Measurements from ENCODE around the gene PROSER3. TPM values are rescaled to one million over a fixed set of nuclear protein-coding genes. Genes with fewer than 3 reads are reported as not detected.

The PROSER3 gene
- total and polyA plus RNA-seq, 2 experiments from 2014 or later = 21.8 to 28.0 TPM

DNA sequence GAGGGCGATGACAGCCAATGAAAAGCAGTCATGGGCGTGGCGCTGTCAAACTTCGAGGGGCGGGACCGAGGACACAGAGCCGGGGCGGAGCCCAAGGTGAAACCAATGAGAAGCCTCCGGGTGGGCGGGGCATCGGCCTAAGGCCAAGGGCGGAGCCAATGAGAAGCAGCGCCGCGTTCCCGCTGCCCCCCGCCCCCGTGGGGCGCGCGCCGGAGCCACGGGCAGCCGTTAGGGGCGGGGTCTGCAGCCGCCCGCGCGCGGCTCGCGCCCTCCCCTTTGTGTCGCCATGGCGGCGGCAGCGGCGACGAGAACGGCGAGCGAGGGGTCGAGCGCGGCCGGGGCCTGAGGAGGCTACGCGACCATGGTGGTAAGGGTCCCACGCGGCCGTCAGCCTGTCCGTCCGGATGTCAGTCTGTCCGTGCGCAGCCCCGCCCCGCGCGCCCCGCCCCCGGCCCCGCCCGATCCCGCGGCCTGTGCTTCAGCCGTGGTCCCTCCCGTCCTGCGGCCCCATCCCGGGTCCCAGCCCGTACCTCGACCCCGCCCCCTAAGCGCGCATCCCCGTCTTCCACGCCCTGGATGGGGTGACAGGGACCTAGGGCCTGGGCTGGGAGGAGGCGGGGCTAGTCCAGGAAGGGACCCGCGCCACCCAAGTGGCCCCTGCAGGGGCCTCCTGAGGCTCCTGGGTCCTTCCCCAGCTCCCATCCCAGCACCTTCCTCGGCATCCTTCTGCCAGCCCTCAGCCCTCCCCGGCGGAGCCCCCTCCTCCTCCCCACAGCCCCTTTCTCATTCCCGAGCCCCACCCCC, 17.5 kb downstream of the PROSER3 start, which contains the start of gene ARHGAP33:
TSS of gene ARHGAP33 (plus strand) at position 267 of the 804 bp plus-strand sequence. CDS start at position 362, 95 bp downstream.
- Mint-ChIP-seq H3K9me3 (no peaks in the 10 kb centered on the region; the same call in 2 of the 3 replicates), H3K27ac (no peak within 1 kb of the TSS; the same call in 1 of the 2 replicates), H3K4me3 (peak within 1 kb of the TSS; percentile 76), H3K4me1 (peaks cover 32% of the 10 kb centered on the region), H3K27me3 (ENCODE audit: insufficient read depth, low read depth, poor library complexity) (peaks cover 21% of the 10 kb centered on the region), H3K36me3 (ENCODE audit: low read depth) (no peaks in the 10 kb centered on the region; the same call in 2 of the 3 replicates)
- peak; percentile 78 for ATAC-seq
- Histone ChIP-seq H3K4me2 (peak within 1 kb of the TSS; percentile 89), H3K27me3 (ENCODE audit: insufficient read depth) (peaks cover 16% of the 10 kb centered on the region), H3K36me3 (ENCODE audit: insufficient read depth) (no peaks in the 10 kb centered on the region), H3K79me2 (replicated peaks; ENCODE audit: insufficient read depth) (no peaks in the 10 kb centered on the region), H3K4me3 (peak within 1 kb of the TSS; percentile 65), H3F3A (replicated peaks; ENCODE audit: low read depth) (peaks cover 7% of the 10 kb centered on the region; the same call in 1 of the 2 replicates), H3K4me1 (ENCODE audit: insufficient read depth) (peaks cover 22% of the 10 kb centered on the region), H3K9me2 (ENCODE audit: insufficient read depth) (no peaks in the 10 kb centered on the region), H3K27ac (ENCODE audit: low read depth) (no peak within 1 kb of the TSS), H2AFZ (no peak within 1 kb of the TSS; the same call in 1 of the 2 replicates), H4K20me1 (replicated peaks; ENCODE audit: insufficient read depth) (no peaks in the 10 kb centered on the region; the same call in 1 of the 2 replicates)
- no peak for TF ChIP-seq JUNB (IDR thresholded peaks at IDR 0.05; ENCODE audit: unreplicated experiment)
- no peak for TF ChIP-seq EZH2 (IDR thresholded peaks at IDR 0.05; ENCODE audit: low read depth, unreplicated experiment)
- TF ChIP-seq ZNF462 (CRISPR knock-in tag; IDR thresholded peaks at IDR 0.05) = no peak
- TF ChIP-seq, protein P1, sequence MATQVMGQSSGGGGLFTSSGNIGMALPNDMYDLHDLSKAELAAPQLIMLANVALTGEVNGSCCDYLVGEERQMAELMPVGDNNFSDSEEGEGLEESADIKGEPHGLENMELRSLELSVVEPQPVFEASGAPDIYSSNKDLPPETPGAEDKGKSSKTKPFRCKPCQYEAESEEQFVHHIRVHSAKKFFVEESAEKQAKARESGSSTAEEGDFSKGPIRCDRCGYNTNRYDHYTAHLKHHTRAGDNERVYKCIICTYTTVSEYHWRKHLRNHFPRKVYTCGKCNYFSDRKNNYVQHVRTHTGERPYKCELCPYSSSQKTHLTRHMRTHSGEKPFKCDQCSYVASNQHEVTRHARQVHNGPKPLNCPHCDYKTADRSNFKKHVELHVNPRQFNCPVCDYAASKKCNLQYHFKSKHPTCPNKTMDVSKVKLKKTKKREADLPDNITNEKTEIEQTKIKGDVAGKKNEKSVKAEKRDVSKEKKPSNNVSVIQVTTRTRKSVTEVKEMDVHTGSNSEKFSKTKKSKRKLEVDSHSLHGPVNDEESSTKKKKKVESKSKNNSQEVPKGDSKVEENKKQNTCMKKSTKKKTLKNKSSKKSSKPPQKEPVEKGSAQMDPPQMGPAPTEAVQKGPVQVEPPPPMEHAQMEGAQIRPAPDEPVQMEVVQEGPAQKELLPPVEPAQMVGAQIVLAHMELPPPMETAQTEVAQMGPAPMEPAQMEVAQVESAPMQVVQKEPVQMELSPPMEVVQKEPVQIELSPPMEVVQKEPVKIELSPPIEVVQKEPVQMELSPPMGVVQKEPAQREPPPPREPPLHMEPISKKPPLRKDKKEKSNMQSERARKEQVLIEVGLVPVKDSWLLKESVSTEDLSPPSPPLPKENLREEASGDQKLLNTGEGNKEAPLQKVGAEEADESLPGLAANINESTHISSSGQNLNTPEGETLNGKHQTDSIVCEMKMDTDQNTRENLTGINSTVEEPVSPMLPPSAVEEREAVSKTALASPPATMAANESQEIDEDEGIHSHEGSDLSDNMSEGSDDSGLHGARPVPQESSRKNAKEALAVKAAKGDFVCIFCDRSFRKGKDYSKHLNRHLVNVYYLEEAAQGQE (IDR thresholded peaks at IDR 0.05; ENCODE audit: unreplicated experiment) = no peak
- no peak for TF ChIP-seq EZH2phosphoT487 (IDR thresholded peaks at IDR 0.05; ENCODE audit: unreplicated experiment)
- DNase-seq (ENCODE audit: low spot score) = peak; percentile 100

All from GM23338 (cell line).